Measurements from ENCODE around the gene KBTBD4.

KBTBD4 gene

GRCh38 chr11:47578524-47579494, at the start of gene KBTBD4, which contains the start of gene NDUFS3:
Gene KBTBD4, minus strand, starts transcription at chr11:47578970. Its CDS starts 19 bp downstream, at chr11:47578951.
Gene NDUFS3, plus strand, starts transcription at chr11:47579074. Its CDS starts 18 bp downstream, at chr11:47579092.
- DNase-seq: peak; percentile 70

DNA sequence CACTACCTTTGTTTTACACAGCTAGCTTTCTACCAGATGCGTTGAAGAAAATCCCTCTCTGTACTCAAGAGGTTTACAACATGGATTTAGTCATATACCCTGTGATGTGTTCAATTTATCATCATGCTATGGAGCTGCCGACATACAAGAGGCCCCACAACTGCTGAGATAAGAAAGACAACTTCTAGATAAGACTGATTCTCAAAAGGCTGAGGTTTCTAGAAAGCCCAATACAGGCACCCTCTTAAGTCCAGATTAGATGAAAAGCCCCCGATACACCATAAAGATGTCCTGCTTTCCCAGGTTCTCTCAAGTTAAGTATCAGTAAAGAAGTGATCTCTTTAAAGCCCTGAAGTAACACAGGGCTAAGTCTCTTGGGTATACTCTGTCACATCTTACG, 49.3 kb upstream of the KBTBD4 start:
- no peak for DNase-seq

GRCh38 chr11:47626234-47626633, 47.5 kb upstream of the KBTBD4 start:
- no peak for DNase-seq

DNA sequence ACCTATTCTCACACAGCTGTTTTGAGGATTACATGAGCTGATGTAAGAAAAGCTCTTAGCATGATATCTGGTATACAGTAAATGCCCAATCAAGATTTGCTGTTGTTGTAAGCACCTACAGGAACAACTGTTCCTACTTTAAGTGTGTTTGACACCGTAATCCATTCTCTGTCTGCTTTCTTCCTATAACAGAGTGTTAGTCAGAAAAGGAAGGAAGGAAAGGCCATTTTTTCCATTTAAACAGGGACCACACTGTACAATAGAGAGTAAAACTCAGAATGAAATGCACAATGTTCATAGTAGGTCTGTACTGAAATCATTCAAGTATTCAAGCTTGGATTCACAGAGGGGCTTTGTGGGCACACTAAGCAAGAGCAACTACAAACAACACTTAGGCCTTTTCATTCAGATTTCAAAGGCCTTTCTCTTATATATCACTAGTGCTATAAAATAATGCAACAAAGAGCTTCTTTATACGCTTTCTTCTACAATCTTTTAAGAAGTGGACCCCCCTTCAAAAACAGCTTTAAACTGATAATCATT, 42.1 kb upstream of the KBTBD4 start:
- DNase-seq: no peak

DNA sequence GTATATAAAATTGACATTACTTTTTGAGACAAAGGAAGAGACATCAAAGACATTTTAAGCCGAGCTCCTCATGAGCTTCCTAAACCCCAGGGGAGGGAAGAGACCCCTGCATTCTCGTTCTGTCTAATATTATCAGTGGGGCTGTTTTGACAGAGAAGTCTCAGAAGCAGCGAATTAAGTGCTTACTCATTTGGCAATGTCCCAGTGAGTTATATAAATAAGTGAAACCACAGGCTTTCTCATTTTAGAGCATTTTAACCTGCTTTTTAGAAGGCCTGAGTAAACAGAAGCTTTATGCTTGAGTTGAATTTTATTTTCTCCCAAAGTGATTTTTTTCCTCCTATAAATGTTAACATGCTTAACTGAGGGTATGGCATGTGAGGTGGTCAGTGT, 38.6 kb upstream of the KBTBD4 start:
- DNase-seq: no peak

DNA sequence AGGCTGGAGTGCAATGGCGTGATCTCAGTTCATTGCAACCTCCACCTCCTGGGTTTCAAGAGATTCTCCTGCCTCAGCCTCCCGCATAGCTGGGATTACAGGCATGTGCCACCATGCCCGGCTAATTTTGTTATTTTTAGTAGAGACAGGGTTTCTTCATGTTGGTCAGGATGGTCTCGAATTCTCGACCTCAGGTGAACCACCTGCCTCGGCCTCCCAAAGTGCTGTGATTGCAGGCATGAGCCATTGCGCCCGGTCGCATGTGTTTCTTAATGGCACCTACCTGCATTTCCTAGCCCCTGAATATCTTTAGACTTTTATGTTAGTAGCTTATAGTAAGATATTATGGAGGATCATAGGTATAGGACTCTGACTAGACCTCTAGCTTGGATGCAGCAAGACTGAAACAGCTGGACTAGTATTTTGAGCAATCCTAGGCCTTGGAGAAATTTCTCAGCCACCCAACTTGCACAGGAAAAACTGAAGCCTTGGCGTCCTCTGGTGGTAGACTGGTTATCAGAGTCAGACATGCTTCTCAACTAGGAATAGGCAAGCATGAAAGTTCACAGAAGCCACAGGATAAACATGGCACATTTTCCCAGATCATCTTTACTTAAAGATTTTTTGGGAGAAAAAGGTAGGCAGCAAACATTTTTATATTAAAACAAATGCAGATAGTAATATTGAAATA, 38.1 kb upstream of the KBTBD4 start:
- DNase-seq: no peak

GRCh38 chr11:47615249-47615648, 36.5 kb upstream of the KBTBD4 start:
- DNase-seq: no peak

DNA sequence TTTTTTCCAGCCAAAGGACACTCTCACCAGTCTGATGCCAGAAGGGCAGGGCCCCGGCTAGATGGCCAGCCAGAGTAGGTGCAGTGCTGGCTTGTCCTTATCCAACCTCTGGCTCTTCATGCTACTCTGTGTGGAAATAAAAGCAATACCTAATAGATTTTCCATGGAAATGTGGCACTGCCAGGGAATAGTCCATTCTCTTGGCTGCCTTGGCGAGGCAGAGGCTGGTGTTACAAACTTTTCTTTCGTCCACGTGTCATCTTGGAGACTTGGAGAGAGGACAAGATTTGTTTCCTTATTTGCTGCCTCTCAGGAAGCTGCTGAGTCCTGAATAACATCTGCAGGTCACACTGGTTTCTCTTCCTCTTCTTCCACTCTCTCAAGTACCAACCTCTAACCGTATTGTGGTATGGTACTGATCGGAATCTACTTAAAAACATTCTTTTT, 32.6 kb upstream of the KBTBD4 start:
- no peak for DNase-seq

DNA sequence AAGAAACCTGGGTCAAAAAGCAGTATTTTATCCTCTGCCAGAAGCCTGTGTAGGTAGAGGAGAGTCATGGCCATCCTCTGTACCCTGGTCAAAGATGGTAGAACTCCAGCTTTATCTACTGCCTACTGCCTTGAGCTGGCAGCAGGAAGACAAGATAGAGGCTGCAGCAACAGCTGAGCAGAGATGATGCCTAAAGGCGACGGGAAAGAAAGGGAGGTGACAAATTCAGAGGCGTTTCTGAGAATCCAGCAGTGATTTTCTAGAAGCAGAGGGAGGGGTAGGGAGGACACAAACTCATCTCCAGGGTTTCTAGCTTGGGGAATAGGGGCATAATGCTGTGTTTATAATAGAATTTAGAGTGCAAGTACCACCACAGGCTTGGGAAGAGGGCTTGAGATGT, 30.9 kb upstream of the KBTBD4 start:
- DNase-seq: no peak

- DNase-seq: no peak
Measured at GRCh38 chr11:47607380-47607779, 28.6 kb upstream of the KBTBD4 start.

- DNase-seq: no peak
Measured at GRCh38 chr11:47606731-47607130, 28.0 kb upstream of the KBTBD4 start.

- DNase-seq: no peak
Measured at GRCh38 chr11:47605921-47606320, 27.2 kb upstream of the KBTBD4 start.

DNA sequence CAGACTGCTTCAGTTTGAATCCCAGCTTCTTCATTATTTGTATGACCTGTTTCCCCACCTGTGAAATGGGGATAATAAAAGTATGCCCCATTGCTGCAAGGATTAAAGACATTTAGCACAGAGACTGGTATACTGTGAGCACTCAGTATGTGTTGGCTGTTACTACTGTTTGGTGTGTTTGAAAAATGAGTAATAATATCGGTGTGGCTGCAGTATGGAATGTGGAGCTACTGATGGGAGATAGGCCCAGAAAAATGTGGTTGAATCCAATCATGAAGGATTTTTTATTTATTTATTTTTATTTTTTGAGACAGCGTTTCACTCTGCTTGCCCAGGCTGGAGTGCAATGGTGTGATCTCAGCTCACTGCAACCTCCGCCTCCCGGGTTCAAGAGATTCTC, 24.5 kb upstream of the KBTBD4 start:
- no peak for DNase-seq

GRCh38 chr11:47599902-47600301, 21.1 kb upstream of the KBTBD4 start:
- no peak for DNase-seq

- DNase-seq: no peak
Measured at GRCh38 chr11:47595967-47596366, 17.2 kb upstream of the KBTBD4 start.

- no peak for DNase-seq
Measured at GRCh38 chr11:47595029-47595428, 16.3 kb upstream of the KBTBD4 start.

- DNase-seq: no peak
Measured at GRCh38 chr11:47593934-47594855, 15.4 kb upstream of the KBTBD4 start, which contains the start of gene C1QTNF4. Gene C1QTNF4, minus strand, starts transcription at chr11:47594411. Its CDS starts 3,601 bp downstream, at chr11:47590810.

DNA sequence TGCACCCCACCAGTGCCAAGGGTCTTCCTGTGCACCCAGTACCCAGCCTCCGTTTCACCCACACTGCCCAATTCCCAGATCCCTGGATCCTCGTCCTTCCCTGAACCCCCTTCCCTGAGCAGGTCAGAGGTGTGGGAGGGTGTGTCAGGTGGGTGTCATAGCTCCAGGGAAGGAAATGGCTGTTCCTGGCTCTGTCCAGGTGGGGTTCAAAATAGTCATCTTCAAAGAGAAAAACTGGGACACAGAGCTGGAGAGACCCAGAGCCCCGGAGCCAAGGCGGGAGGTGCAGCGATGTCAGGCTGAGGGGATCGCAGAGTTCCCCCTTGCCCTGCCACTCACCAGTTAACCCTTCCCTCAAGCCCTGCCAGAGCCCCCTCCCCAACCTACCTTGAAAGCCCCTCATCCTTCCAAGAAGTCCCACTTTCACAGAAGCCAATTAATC, 14.7 kb upstream of the KBTBD4 start:
- no peak for DNase-seq

DNA sequence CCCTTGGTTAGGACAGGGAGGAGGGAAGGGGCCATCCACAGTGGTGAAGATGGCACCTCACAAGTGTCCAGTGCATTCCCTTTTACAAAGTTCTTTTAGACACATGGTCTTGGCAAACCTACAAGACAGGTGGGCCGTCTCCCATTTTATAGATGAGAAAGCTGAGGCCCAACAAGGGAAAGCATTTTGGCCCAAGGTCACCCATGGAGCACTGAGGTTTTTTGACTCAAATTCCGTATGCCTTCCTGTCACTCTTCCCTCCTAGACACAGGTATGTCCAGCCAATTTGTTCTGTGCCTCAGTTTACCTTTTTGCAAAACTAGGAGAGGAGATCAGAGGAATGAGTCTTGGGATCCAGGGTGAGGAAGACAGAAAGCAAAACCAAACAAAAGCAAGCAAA, 14.2 kb upstream of the KBTBD4 start:
- no peak for DNase-seq

GRCh38 chr11:47592251-47592650, 13.5 kb upstream of the KBTBD4 start:
- no peak for DNase-seq

DNA sequence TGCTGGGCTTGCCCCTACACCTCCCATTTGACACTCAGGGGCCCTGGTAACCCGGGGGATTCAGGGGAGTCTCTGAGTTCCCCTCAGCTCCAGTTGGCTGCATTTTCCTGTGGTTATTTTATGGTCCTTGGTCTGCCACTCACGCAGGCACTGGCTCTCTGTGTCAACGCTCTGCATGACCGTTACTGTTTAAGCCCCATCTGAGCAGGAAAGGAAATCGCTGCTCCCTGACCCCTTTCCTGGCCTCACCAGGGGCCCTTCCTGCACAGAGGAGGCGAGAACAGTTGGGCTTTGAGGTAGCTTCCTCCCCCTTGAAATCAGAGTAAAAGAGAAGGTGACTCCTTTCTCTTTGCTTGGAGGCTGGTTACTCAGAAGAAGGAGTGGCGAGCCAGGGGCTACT, 13.0 kb upstream of the KBTBD4 start:
- no peak for DNase-seq

All from NCI-H1694 treated with DMSO at 0.1 percent for 48 hours (cell line).